Nephron (organoid): ENCODE data around the gene CORO1C.

Experiments
- H3K27ac Mint-ChIP-seq, 3 experiments: 2 replicates each; pipeline ENCODE4 v1.8.0; 2020; ENCODE audit warnings: mixed read lengths in 3 of 3, mild to moderate bottlenecking in 2 of 3, moderate library complexity in 1 of 3
- H3K27me3 Mint-ChIP-seq: 2 replicates; pipeline ENCODE4 v1.8.0; 2021; ENCODE audit warnings: low read depth, mild to moderate bottlenecking, moderate library complexity, mixed read lengths
- H3K36me3 Mint-ChIP-seq: 2 replicates; pipeline ENCODE4 v1.8.0; 2020; ENCODE audit warnings: low read depth, mixed read lengths
- H3K4me1 Mint-ChIP-seq: 2 replicates; pipeline ENCODE4 v1.8.0; 2020; ENCODE audit warnings: mixed read lengths
- H3K4me3 Mint-ChIP-seq, 3 experiments: 2 replicates each; pipeline ENCODE4 v1.8.0; 2020; ENCODE audit warnings: mild to moderate bottlenecking in 3 of 3, mixed read lengths in 3 of 3, moderate library complexity in 2 of 3
- H3K9me3 Mint-ChIP-seq: 2 replicates; pipeline ENCODE4 v1.8.0; 2020; ENCODE audit warnings: mixed read lengths
- CTCF ChIP-seq, 3 experiments: fragments of 200-600 bp; sonication (generic); IDR thresholded peaks; one replicate each; pipeline ENCODE4 v1.5.0; 2021; ENCODE audit warnings: antibody characterized with exemption in 3 of 3; ENCODE audit not compliant: unreplicated experiment in 3 of 3

The CORO1C gene

DNA sequence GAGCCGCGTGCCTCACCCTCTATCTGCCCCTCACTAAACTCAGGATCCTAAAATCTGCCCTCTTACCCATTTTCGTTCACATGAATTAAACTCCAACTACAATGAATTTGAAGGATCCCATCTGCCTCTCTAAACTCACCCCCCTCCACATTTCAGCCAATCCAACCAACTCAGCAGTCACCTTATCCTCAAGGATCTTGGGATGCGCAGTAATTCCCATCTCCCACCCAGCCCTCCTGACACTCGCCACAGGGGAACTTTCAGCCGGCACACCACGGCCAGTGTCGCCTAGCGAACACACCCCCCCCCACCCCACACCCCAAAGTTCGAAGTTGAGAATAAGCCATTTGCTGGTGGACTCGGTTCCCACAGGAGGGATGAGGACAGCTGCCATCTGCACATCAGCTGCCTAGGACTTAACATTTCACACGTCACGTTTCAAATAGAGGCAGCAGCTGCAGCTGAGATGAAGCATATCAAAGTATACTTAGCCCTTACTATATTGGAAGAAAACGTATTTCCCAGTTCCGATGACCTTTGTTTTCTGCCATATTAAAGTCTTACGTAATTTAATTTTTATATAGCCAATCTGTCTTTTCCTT is 88.9 kb downstream of the CORO1C start:
- no peaks in the 10 kb centered on the region for H3K9me3 Mint-ChIP-seq
- TF ChIP-seq CTCF (IDR thresholded peaks at IDR 0.05; ENCODE audit: unreplicated experiment in 3 of 3): no peak
- H3K36me3 Mint-ChIP-seq: peaks cover 22% of the 10 kb centered on the region
- peaks cover 3% of the 10 kb centered on the region for H3K27me3 Mint-ChIP-seq
- H3K4me3 Mint-ChIP-seq: peak overlapping the region; percentile 0 to 27 (median 19)
- peaks cover 84% of the 10 kb centered on the region for H3K4me1 Mint-ChIP-seq
- H3K27ac Mint-ChIP-seq: peak overlapping the region; percentile 70 to 91 (median 83)

- H3K4me1 Mint-ChIP-seq: peaks cover 84% of the 10 kb centered on the region
- H3K4me3 Mint-ChIP-seq: peak overlapping the region; percentile 0 to 27 (median 19)
- no peak for TF ChIP-seq CTCF (IDR thresholded peaks at IDR 0.05; ENCODE audit: unreplicated experiment in 3 of 3)
- H3K27me3 Mint-ChIP-seq: peaks cover 3% of the 10 kb centered on the region
- H3K9me3 Mint-ChIP-seq: no peaks in the 10 kb centered on the region
- peak overlapping the region; percentile 70 to 91 (median 76) for H3K27ac Mint-ChIP-seq
- peaks cover 19% of the 10 kb centered on the region for H3K36me3 Mint-ChIP-seq
Observed at GRCh38 chr12:108641446-108642268, 89.7 kb downstream of the CORO1C start.

DNA sequence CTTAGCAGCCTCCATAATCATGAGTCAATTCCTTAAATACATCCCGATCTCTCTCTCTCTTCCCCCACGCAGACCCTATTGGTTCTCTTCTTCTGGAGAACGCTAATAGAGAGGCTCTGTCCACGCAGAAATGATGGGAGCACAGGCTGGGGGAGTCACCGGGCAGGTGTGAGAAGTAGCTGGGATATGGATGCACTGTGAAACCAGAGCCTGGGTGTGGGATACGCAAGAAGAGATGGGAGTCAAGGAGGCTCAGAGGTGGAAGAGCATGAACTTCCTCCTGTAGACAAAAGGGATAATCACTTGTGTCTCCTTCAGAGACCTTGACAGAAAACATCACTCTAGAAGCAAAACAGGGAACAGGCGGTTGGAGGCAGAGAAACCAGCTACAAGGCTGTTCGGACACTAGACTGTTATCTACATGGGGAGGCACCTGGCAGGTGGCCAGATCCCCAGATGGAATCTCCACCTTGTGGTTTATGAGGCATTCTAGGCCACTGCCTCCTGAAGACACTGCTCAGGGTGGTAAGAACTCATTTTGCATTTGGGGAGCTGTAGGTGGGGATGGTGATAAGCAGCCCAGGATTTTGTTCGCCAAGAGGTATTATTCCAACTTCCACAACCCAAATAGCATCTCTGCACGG is 90.4 kb downstream of the CORO1C start:
- peaks cover 3% of the 10 kb centered on the region for H3K27me3 Mint-ChIP-seq

GRCh38 chr12:108638997-108639822 is 92.1 kb downstream of the CORO1C start:
- Mint-ChIP-seq H3K4me3 (no peak overlapping the region), H3K9me3 (no peaks in the 10 kb centered on the region), H3K4me1 (peaks cover 69% of the 10 kb centered on the region), H3K27me3 (peaks cover 3% of the 10 kb centered on the region), H3K27ac (peak overlapping the region; percentile 33 to 76 (median 67)), H3K36me3 (no peaks in the 10 kb centered on the region)
- no peak for TF ChIP-seq CTCF (IDR thresholded peaks at IDR 0.05; ENCODE audit: unreplicated experiment in 3 of 3)

More for the DNA sequence above, 90.4 kb downstream of the CORO1C start:
- no peak for TF ChIP-seq CTCF (IDR thresholded peaks at IDR 0.05; ENCODE audit: unreplicated experiment in 3 of 3)
- peaks cover 13% of the 10 kb centered on the region for H3K36me3 Mint-ChIP-seq
- H3K9me3 Mint-ChIP-seq: no peaks in the 10 kb centered on the region
- H3K4me3 Mint-ChIP-seq: no peak overlapping the region
- H3K4me1 Mint-ChIP-seq: peaks cover 82% of the 10 kb centered on the region
- H3K27ac Mint-ChIP-seq: peak overlapping the region; percentile 36 to 91 (median 70)

- TF ChIP-seq CTCF (IDR thresholded peaks at IDR 0.05; ENCODE audit: unreplicated experiment in 3 of 3): no peak
- Mint-ChIP-seq H3K9me3 (no peaks in the 10 kb centered on the region), H3K4me1 (peaks cover 62% of the 10 kb centered on the region), H3K36me3 (no peaks in the 10 kb centered on the region), H3K27me3 (peaks cover 3% of the 10 kb centered on the region), H3K4me3 (peak overlapping the region in 1 of 3 experiments; percentile 29), H3K27ac (peak overlapping the region; percentile 67 to 88 (median 76))
Observed at GRCh38 chr12:108638141-108638827, 93.0 kb downstream of the CORO1C start.
